GM21528 (cell line): Measurements from ENCODE around the gene CNNM2.
A peak's percentile ranks its signal among the peaks of the same experiment; 100 is the strongest.

Source experiments
- ATAC-seq: cut with Tn5 transposase; IDR thresholded peaks from one replicate; pipeline ENCODE4 v1.9.1; 2021; ENCODE audit warnings: mild to moderate bottlenecking, moderate library complexity; ENCODE audit not compliant: unreplicated experiment, low FRiP score

The CNNM2 gene

DNA sequence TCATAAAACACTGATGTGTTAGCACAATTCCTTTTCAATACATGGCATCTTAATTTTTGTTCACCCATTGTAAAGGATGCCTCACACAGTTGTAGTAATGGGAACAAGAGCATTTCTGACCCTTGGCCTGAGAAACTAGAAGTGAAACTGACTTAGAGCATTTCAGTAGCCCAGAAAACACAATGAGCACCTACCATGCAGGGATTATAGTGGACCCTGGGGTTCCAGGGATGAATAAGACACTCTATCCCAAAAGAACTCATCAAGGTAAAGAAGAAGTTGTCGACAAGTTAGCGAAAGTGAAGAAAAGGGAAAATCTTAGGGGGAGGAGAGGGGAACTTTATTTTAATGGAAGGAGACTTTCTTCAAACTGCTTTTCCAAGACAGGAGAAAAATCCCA, 149.4 kb downstream of the CNNM2 start:
- no peak for ATAC-seq

DNA sequence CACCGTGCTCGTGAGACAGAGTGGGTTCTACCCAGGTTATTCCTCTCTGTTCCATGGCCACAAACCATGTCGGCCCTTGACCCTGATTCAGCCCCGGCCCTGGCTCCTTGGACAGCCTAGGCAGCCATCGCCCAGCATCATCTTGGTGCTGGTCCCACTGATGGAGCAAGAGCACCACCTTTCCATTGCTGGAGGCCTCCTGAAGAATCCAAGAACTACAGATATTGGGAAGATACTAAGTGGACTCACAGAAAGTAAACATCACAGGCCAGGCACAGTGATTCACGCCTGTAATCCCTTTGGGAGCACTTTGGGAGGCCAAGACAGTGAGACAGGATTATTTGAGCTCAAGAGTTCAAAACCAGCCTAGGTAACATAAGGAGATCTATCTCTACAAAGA, 149.9 kb downstream of the CNNM2 start:
- no peak for ATAC-seq

DNA sequence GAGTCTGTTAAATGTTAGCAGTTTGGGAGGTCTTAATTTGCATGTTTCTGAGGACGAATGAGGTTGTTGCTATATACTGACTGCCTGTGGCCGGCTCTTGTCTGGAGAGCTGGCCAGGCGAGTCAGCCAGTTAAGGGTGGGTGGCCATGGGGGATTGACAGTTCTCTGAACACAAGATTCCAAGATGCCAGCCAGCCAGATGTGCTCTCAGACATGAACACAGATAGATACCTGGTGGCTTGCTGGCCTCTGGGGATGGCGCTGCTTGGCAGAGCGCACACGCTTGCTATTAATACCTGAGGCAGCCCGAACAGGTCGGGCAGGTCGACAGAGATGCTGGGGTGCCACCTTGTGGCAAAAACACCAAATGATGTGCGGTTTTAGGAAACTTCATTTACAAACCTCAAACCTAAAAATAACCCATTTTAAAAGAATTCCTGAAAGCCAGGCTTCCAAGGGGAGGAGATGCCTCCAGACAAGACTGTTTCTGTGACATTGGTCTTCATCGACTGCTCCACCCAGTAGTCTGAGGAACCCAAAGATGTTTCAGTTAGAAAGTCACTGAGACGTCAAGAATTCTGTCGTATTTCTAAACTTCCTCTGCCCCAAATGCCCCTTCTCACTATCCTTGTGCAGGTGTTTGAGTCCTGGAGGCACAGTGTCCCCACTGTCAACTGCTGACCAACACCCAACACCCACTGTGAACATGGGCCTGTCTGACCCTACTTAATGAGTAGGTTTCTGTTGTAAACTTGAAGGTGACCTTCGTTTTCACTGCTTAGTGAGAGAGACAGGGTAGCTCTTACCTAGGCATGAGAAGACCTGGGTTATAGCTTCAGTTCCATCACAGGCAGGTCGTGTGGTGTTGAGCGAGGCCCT, 151.6 kb downstream of the CNNM2 start:
- ATAC-seq, result peak; percentile 60

DNA sequence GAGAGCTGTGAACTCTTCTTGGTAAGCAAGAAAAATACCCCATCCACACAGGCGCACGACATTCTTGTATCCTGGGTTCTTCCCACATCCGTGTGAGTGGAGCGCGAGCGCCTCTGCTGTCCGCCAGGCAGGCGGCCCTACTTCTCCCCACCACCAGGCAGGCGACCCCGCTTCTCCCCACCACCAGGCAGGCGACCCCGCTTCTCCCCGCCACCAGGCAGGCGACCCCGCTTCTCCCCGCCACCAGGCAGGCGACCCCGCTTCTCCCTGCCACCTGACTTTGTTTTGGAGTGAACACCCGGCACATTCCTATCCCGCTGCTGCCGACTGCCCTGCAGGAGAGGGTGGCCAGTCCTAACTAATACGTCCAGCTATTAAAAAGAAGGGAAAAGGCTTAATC, 154.2 kb downstream of the CNNM2 start:
- no peak for ATAC-seq

DNA sequence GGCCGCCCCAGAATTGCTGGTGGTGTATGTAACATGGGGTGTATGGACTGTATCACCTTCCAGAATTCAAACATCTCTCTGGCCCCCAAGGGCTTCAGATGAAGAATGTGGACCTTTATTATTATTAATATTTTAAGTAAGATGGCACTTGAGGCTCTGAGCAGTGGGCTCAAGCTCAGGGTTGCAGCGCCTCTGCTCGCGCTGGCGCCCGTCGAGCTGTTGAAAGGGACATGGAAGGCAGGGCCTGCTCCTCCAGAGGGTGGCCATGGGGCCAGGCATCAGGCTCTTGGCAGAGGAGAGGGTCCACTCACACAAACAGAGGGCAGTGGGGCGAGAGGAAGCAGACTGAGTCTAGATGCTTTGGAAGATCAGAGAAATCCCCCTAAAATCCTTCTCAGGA, 154.8 kb downstream of the CNNM2 start:
- no peak for ATAC-seq

DNA sequence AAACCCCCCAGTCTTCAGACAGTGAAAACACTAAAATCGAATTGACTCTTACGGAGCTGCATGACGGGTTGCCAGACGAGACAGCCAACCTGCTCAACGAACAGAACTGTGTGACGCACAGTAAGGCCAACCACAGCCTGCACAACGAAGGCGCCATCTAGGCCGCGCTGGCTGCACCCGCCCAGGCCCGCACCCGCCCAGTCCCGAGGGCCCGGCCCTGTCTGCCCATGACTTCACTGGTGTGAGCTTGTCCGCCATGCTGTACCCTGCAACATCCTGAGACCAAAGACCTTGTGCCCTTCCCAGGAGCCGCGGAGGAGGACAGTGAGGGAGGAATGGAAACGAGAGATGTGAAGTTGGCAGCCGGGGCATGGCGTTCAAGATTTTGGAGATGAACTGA, 158.9 kb downstream of the CNNM2 start:
- ATAC-seq, result no peak

DNA sequence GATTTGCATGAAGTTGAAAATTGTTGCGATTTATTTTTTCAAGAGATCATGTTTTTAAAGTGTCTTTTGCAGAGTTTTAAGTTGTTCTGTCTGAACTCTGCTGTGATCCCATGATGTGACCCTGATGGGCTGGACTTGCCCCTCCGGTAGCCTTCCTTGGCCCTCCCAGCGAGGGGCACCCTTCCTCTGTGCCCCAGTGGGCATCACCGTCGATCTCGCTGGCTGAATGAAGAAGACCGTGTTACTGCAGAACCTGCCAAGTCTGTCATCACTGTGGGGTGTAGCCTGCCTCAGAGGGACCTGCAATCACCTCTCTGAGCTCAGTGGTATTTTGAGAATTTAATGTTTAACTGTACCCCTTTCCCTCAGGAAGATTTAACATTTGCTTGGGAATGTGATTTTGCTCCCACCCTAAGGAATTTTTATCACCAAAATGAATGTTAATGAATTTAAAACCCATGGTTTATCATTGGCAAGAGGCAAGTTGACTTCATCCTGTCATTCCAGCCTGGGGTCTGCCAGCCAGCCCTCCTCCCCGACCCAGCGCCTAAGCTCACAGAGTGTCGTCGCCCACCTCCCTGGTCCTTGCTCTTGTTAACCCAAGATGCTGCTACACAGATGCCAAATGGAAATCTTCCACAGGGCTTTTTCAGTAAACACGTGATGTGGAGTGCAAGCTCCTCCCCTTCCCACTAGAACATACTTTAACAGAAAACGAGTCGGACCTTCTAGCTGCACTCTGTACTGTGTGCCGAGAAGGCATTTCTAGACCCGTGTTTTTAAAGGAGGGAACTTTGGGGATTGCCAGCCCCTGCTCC, 159.6 kb downstream of the CNNM2 start:
- no peak for ATAC-seq

DNA sequence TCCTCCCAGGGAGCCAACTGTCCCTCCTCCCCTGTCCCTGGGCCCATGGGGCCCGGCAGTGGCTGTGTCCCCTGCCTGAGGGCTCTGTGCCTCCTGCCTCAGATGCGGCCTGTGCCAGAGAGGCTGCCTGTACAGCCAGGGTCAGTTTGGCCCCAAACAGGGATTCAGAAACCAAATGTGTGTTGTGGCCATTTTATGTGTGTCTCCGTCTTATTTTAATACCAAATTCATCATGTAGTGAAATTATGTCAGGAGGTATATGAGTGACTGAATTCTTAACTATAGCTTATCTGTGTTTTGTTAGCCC, 160.2 kb downstream of the CNNM2 start:
- ATAC-seq, result no peak

DNA sequence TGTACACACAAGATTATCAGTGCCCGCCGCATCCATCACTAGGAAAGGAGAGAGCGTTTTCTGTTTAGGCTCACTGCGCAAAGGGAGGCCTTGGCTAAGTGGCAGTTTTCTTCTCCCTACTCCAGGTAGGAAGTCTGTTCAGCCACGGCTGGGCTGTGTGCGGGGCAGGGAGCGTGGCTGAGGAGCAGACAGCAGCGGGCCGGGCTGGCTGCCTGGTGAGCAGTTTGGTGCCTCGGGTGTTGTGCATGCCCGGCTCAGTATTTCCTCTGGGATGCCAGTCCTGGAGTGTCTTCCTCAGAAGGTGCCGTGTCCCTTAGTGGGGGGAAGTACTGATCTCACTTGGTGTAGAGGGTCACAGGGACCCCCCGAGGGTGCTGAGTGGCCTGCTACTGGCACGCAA, 160.6 kb downstream of the CNNM2 start:
- ATAC-seq, result no peak

DNA sequence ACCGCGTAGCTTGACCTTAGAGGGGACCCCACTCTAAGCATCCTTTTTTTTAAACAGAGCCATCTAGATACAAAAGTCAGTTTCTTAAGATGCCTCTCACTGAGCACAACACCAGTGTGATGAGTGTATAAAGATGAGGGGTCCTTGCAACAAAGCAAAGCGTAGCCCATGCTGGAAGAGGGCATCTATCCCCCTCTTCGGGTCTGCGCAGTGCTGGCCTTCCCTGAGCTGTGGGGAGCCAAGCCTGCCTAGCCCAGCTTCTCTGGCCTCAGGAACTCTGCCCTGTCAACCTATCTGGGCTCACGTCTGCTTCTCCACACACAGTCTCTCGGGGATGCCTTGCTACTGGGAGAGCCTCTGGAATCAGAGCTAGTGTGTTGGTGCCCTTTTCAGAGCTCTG, 161.0 kb downstream of the CNNM2 start:
- ATAC-seq, result no peak

DNA sequence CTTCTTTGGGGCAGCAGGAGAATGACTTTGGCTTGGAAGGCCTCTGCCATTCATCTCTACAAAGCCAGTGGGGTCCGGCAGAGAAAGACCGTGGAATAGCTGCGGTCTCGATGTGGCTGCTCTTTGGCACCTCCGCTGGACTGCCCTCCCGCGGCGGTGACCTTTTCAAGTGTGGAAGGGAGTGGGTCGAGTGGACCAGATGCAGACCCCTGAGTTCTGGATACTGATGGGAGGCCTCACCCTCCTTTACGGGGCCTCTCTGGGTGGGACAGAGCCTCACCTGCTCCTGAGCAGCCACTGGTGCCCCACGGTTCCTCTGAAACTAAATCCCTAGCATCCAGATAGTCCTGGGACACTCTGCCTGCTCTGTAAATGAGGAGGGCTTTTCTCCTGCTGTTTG, 161.9 kb downstream of the CNNM2 start:
- ATAC-seq, result no peak

DNA sequence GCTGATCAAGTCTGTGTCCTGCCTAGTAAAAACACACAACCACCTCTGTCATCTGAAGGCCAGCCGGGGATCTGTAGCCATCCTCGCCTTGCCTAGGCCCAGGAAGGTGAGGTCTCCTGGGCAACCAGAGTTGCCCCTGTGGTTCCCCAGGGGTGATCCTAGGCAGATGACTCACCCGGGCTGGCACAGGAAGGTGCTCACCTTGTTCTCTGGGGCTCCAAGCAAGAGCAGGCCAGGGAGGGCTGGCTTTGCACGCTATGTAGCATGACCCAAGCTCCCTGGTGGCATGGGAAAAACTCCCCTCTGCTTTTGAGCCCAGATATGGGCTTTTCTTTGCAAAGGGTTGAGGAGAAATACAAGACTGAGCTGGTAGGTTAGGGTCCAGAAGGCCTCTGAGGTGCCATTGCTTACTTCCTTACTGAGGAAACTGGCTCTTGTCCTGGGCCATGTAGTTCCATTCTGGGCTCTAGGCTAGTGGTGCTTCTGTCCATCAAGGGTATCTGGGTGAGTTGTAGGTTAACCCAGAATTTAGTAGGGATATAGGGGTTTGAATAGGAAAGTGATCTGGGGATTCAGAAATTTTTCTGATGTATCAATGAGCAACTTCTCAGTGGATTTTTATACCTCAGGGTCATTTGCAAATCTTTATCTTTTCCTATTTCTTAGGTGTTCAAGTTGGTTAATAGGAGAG, 162.9 kb downstream of the CNNM2 start:
- no peak for ATAC-seq

DNA sequence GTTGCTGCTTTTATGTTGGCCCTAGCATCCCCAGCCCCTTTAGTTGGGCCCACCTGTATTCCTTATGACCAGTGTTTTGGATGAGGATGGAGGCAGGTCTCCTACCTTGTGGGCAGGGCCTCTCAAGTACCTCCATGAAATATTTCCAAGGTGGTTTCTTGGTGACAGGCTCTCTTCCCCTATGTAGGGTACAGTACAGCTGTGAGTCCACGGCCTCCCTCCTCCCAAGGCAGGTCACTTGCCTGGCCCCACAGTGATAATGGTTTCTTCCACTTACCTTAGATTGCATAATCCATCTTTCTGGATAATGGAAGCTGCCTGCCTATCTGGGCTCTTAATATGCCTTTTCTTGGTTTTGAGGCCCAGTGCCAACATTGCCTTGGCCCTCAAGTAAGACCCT, 164.6 kb downstream of the CNNM2 start:
- ATAC-seq, result no peak

DNA sequence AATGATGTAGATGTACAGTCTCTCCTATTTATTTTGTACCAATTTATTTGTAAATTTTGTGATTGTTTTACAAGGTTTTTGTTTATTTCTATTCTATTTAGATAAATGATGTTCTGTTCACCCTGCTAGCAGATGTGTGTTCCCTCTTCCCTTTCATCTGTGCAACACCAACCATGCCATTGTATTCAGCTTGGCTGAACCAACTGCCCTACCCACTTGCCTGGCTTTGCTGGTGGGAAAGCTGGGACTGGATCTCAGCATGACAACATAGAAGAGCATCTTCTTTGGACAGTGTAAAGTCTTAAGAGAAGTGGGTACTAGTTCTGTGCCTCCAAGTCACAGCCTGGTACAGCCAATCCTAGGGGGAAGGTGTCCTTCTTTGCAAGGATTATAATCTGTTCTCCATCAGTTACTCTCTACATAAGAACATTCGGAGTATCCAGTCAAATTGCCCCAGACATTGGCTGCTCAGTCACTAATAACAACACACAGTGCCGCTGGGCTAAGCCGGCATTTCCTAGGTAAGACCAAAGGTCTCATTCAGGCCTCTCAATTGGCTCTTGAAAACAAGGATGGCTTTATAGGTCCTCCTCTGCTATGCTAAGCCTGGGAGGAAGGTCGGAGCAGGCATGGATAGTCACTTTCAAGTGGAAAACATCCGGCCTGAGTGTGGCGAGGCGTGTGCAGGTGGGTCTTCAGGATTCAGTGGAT, 165.3 kb downstream of the CNNM2 start:
- no peak for ATAC-seq

DNA sequence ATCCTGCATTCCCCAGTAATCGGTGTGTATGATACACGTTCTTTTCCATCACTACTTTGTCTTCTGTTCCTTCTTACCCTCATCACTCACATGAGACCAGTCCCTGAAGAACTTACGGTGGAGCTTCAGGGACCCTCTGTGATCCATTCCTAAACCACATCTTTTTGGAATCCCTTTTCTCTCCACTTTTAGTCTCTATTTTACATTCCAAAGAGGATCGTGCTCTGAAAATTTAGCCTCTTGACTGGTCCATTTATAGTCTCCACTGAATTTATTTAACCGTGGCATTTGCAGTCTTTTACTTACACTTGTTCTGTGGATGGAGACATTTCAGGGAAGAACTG, 165.9 kb downstream of the CNNM2 start:
- ATAC-seq, result no peak

DNA sequence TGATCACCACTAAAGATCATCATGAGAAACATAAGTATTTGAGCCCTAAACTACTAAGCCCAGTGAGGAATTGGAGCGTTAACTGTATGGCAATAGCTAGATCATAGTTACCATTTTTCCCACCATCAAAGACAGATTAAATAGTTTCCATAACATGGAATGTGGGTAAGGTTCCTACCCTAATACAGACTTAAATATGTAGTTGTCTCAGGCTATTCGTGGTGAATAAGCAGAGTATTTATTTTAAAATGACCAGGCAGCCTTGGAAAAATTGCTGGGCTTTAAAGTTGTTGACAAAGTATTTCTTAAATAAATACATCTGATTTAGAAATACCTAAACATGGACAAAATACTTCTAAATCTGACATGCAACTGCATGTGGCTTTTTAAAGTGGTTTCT, 168.2 kb downstream of the CNNM2 start:
- ATAC-seq, result no peak

DNA sequence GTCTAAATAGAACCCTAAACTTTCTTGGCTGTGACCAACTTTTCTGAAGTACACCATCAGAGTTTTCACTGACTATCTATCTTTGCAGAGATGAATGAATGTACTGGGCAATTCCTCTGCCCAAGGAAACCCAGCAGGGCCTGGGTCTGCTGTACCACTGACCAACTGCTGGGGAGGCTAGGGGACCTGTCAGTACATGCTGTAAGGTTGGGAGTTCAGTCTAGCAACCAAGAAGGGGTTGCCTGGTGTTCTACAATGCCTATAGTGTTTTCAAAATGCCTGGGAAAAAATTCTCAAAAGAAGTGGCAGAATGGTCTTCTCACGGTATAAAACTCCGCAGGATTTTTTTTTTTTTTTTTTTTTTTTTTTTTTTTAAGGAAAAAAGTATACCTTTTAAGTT, 168.7 kb downstream of the CNNM2 start:
- ATAC-seq, result no peak

DNA sequence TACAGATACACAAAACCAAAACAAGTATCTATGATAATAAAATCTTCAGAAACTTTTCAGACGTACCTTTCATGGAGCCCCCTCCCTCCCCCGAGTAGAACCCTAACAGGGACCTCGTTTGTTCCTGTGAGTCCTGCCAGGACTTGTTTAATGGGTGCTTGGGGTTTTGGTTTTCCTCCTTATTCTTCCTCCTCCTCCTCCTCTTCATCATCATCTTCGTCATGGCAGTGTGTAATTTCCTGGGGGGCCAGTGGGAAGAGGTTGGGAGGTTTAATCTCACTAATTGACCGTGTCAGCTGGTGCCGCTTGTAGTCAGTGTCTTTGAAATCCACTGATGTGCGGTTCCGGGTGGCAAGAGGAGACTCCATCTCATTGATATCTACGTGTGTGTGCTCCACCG, 171.4 kb downstream of the CNNM2 start:
- no peak for ATAC-seq

DNA sequence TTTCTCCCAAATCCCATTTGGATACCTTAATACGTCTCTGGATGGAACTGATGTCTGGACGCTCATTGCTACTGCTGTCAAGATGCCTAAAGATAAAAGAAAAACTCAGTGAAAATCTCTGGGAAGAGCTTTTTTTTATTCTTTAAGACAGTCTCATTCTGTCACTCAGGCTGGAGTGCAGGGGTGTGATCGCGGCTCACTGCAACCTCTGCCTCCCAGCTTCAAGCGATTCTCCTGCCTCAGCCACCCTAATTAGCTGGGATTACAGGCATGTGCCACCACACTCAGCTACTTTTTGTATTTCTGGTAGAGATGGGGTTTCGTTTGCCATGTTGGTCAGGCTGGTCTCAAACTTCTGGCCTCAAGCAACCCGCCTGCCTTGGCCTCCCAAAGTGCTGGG, 172.8 kb downstream of the CNNM2 start:
- no peak for ATAC-seq

DNA sequence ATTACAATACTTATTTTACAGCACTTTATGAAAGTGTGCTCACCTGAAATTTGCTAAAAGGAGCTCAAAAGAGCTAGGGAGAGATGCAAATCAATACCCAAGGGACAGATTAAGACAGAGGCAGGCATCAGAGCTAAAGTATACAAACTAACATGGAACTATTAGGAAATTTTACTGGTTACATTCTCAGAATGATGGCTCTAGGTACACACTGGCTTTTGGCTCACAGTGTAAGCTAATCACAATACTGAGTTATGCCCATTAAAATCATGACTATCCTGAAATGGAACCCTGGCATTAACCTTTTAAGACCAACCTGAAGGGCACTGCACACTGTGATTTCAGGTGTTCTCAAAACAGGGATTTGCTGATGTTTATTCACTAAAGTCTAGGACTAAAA, 176.9 kb downstream of the CNNM2 start:
- ATAC-seq, result no peak

DNA sequence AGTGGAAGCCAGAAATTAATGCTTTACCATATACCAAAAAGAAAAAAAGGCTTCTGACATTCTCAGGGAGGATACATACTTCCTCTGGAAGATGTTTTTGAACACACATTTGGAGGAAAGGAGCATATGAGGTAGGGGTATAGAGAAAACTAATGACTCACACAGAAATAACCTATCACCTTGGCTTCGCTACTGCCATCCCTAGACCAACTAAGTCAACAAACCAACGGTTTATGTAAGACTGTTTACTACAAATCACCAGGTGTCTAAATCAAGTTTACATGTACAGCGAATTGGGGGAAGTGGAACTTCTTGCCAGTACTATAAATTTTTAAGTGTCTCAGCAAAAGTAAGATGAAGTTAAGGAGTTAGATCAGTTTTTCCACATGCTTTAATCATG, 178.0 kb downstream of the CNNM2 start:
- ATAC-seq, result no peak
